ENCODE measurements around the gene CLIC5.
"Not testable (repeated sequence)": the region's sequence is repeated elsewhere in the genome, so short reads cannot be mapped to it uniquely, and the experiment has no call there.

DNA sequence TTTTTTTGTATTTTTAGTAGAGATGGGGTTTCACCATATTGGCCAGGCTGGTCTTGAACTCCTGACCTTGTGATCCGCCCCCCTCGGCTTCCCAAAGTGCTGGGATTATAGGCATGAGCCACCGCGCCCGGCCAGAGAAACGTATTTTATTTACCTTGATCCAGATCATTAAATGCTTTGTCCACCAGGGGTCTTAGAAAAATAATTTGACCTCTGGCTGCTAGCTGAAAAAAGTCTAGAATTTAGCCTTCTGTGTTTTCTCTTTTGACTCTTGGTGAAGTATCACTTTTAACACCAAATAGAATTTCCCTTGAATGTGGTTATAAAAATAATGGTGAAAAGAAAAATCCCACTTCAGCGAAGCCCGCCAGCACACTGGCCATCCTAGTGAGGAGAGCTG, 89.2 kb downstream of the CLIC5 start:
- TF ChIP-seq, protein P1, sequence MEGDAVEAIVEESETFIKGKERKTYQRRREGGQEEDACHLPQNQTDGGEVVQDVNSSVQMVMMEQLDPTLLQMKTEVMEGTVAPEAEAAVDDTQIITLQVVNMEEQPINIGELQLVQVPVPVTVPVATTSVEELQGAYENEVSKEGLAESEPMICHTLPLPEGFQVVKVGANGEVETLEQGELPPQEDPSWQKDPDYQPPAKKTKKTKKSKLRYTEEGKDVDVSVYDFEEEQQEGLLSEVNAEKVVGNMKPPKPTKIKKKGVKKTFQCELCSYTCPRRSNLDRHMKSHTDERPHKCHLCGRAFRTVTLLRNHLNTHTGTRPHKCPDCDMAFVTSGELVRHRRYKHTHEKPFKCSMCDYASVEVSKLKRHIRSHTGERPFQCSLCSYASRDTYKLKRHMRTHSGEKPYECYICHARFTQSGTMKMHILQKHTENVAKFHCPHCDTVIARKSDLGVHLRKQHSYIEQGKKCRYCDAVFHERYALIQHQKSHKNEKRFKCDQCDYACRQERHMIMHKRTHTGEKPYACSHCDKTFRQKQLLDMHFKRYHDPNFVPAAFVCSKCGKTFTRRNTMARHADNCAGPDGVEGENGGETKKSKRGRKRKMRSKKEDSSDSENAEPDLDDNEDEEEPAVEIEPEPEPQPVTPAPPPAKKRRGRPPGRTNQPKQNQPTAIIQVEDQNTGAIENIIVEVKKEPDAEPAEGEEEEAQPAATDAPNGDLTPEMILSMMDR (IDR thresholded peaks at IDR 0.05): peak in 1 of 12 donors; percentile 19
- TF ChIP-seq POLR2A (IDR thresholded peaks at IDR 0.05): not testable (repeated sequence)
